GM23338 (cell line): ENCODE results near the gene TMEM9. TPM values are rescaled to one million over a fixed set of nuclear protein-coding genes. Genes with fewer than 3 reads are reported as not detected.

Experiments
- ATAC-seq: fragments of 200-7000 bp; cut with Tn5 transposase; 3 replicates; pipeline ENCODE4 v1.9.1; 2020
- DNase-seq: peaks from one replicate; pipeline ENCODE4 v3.0.0-alpha.2; 2015; ENCODE audit warnings: low spot score
- H2AFZ ChIP-seq: fragments of 200-600 bp; sonication (generic); 2 replicates; pipeline ENCODE4 v1.8.0; 2016; ENCODE audit warnings: antibody characterized with exemption, mild to moderate bottlenecking, moderate library complexity
- H3F3A ChIP-seq: fragments of 200-600 bp; sonication (generic); replicated peaks from 2 replicates; pipeline ENCODE4 v1.8.0; 2017; ENCODE audit warnings: antibody characterized with exemption, mixed run types, low read depth
- H3K27ac ChIP-seq: fragments of 200-600 bp; sonication (generic); 2 replicates; pipeline ENCODE4 v1.6.1; 2016; ENCODE audit warnings: low read depth
- H3K27me3 ChIP-seq: fragments of 200-600 bp; sonication (generic); 2 replicates; pipeline ENCODE4 v1.8.0; 2016; ENCODE audit warnings: mild to moderate bottlenecking, mixed run types, moderate library complexity; ENCODE audit not compliant: insufficient read depth
- H3K36me3 ChIP-seq: fragments of 200-600 bp; sonication (generic); 2 replicates; pipeline ENCODE4 v1.8.0; 2016; ENCODE audit warnings: mild to moderate bottlenecking; ENCODE audit not compliant: insufficient read depth
- H3K4me1 ChIP-seq: fragments of 200-600 bp; sonication (generic); 2 replicates; pipeline ENCODE4 v1.8.0; 2016; ENCODE audit warnings: mild to moderate bottlenecking, moderate library complexity; ENCODE audit not compliant: insufficient read depth
- H3K4me2 ChIP-seq: fragments of 200-600 bp; sonication (generic); 2 replicates; pipeline ENCODE4 v1.7.1; 2017; ENCODE audit warnings: mixed run types
- H3K4me3 ChIP-seq: fragments of 200-600 bp; sonication (generic); 2 replicates; pipeline ENCODE4 v1.6.1; 2016; ENCODE audit warnings: mixed run types
- H3K79me2 ChIP-seq: fragments of 200-600 bp; sonication (generic); replicated peaks from 2 replicates; pipeline ENCODE4 v1.8.0; 2017; ENCODE audit warnings: mild to moderate bottlenecking; ENCODE audit not compliant: insufficient read depth
- H3K9me2 ChIP-seq: fragments of 200-600 bp; sonication (generic); 2 replicates; pipeline ENCODE4 v1.8.0; 2017; ENCODE audit not compliant: insufficient read depth
- H4K20me1 ChIP-seq: fragments of 200-600 bp; sonication (generic); replicated peaks from 2 replicates; pipeline ENCODE4 v1.8.0; 2017; ENCODE audit warnings: mild to moderate bottlenecking; ENCODE audit not compliant: insufficient read depth
- H3K27ac Mint-ChIP-seq: 2 replicates; pipeline ENCODE4 v1.8.0; 2020; ENCODE audit warnings: inconsistent platforms, mild to moderate bottlenecking, moderate library complexity, mixed read lengths
- H3K27me3 Mint-ChIP-seq: 3 replicates; pipeline ENCODE4 v1.8.0; 2022; ENCODE audit warnings: low read depth, mild to moderate bottlenecking, moderate library complexity, mixed read lengths, inconsistent platforms; ENCODE audit not compliant: insufficient read depth, poor library complexity
- H3K36me3 Mint-ChIP-seq: 3 replicates; pipeline ENCODE4 v1.8.0; 2021; ENCODE audit warnings: low read depth, mild to moderate bottlenecking, inconsistent platforms, moderate library complexity, mixed read lengths
- H3K4me1 Mint-ChIP-seq: 3 replicates; pipeline ENCODE4 v1.8.0; 2020; ENCODE audit warnings: mild to moderate bottlenecking, inconsistent platforms, mixed read lengths
- H3K4me3 Mint-ChIP-seq: 3 replicates; pipeline ENCODE4 v1.8.0; 2021; ENCODE audit warnings: moderate library complexity, mild to moderate bottlenecking, inconsistent platforms, mixed read lengths
- H3K9me3 Mint-ChIP-seq: 3 replicates; pipeline ENCODE4 v1.8.0; 2020; ENCODE audit warnings: moderate library complexity, mild to moderate bottlenecking, inconsistent platforms, mixed read lengths
- EZH2 ChIP-seq: fragments of 200-600 bp; sonication (generic); IDR thresholded peaks from one replicate; pipeline ENCODE4 v1.8.0; 2017; ENCODE audit warnings: antibody characterized with exemption, mild to moderate bottlenecking, low read depth; ENCODE audit not compliant: unreplicated experiment
- EZH2phosphoT487 ChIP-seq: fragments of 200-600 bp; sonication (generic); IDR thresholded peaks from one replicate; pipeline ENCODE4 v1.8.1; 2018; ENCODE audit warnings: antibody characterized with exemption; ENCODE audit not compliant: unreplicated experiment
- JUNB ChIP-seq: IDR thresholded peaks from one replicate; pipeline ENCODE4 v1.6.1; 2016; ENCODE audit warnings: antibody characterized with exemption; ENCODE audit not compliant: unreplicated experiment
- POLR2AphosphoS5 ChIP-seq: IDR thresholded peaks from 2 replicates; pipeline ENCODE4 v1.6.1; 2016; ENCODE audit warnings: antibody characterized with exemption, low read depth
- STAT1 ChIP-seq: IDR thresholded peaks from one replicate; pipeline ENCODE4 v1.6.1; 2016; ENCODE audit warnings: antibody characterized with exemption; ENCODE audit not compliant: unreplicated experiment
- ZNF114 ChIP-seq: fragments of 250-450 bp; sonication (Bioruptor Pico); IDR thresholded peaks from 2 replicates; pipeline ENCODE4 v1.5.0; 2020; ENCODE audit warnings: mild to moderate bottlenecking, moderate library complexity
- polyA plus RNA-seq: library from polyadenylated mRNA; unstranded; fragments of >200 nt; fragmentation: Nextera tagmentation; extraction: Ambion mirVana; gene quantifications from 2 replicates; pipeline ENCODE4 v1.2.1, GENCODE V29; 2016
- total RNA-seq: library from RNA; depleted of rRNA; stranded (reverse); fragments of >200 nt; shearing (Covaris generic); gene quantifications from 2 replicates; pipeline ENCODE4 v1.2.3, GENCODE V29; 2014
- TF ChIP-seq, protein P1 (sequence below): fragments of 250-450 bp; sonication (Bioruptor Pico); IDR thresholded peaks from 2 replicates; pipeline ENCODE4 v1.5.0; 2020; ENCODE audit warnings: mild to moderate bottlenecking, moderate library complexity
- TF ChIP-seq, protein P2 (sequence below): IDR thresholded peaks from one replicate; pipeline ENCODE4 v1.6.1; 2018; ENCODE audit warnings: antibody characterized with exemption; ENCODE audit not compliant: unreplicated experiment
- TF ChIP-seq, protein P3 (sequence below): IDR thresholded peaks from 2 replicates; pipeline ENCODE4 v1.6.1; 2016; ENCODE audit warnings: antibody characterized with exemption
- TF ChIP-seq, protein P4 (sequence below), 2 experiments: fragments of 200-600 bp in 1 of 2; sonication (generic) in 1 of 2; conservative IDR thresholded peaks; 2 replicates each; pipeline versions ENCODE4 v1.5.1 to v1.6.1; 2016 to 2017; ENCODE audit warnings: antibody characterized with exemption in 2 of 2, low read depth in 2 of 2, mild to moderate bottlenecking in 2 of 2, moderate library complexity in 1 of 2

The TMEM9 gene
- total and polyA plus RNA-seq, 2 experiments from 2014 or later = 78.6 to 147 TPM

DNA sequence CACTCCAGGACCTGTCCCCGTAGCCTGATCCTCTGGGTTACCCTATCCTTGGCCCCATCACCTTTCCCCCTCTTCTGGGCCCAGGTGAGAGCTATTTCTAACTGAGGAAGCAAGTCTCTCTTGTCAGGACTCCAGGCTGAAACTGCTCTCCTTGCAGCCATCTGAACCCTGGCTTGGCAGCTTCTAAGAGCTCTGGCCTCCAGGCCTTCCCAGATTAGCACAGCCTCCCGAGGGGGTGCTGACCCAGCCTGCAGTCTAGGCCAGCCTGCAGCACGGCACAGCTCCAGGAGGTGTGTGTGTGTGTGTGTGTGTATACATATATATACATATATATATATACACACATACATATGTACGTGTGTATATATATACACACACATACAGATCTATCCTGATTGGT lies 59.4 kb downstream of the TMEM9 start:
- H3K27ac Mint-ChIP-seq = no peak overlapping the region
- no peak for ATAC-seq
- DNase-seq = no peak
- Histone ChIP-seq H3K9me2 (peaks cover 2% of the 10 kb centered on the region; the same call in 1 of the 2 replicates), H3F3A (no peaks in the 10 kb centered on the region), H3K4me3 (no peak overlapping the region), H3K79me2 (no peaks in the 10 kb centered on the region), H4K20me1 (no peaks in the 10 kb centered on the region), H3K4me2 (no peak overlapping the region), H3K27me3 (no peaks in the 10 kb centered on the region), H2AFZ (no peak overlapping the region), H3K36me3 (no peaks in the 10 kb centered on the region), H3K4me1 (no peaks in the 10 kb centered on the region), H3K27ac (no peak overlapping the region)
- H3K9me3 Mint-ChIP-seq = no peaks in the 10 kb centered on the region
- H3K4me3 Mint-ChIP-seq = no peak overlapping the region
- H3K27me3 Mint-ChIP-seq = peaks cover 7% of the 10 kb centered on the region
- H3K4me1 Mint-ChIP-seq = peaks cover 8% of the 10 kb centered on the region
- TF ChIP-seq EZH2phosphoT487 = no peak
- TF ChIP-seq EZH2 = no peak
- no peak for TF ChIP-seq POLR2AphosphoS5
- no peak for TF ChIP-seq STAT1
- TF ChIP-seq, protein P1, sequence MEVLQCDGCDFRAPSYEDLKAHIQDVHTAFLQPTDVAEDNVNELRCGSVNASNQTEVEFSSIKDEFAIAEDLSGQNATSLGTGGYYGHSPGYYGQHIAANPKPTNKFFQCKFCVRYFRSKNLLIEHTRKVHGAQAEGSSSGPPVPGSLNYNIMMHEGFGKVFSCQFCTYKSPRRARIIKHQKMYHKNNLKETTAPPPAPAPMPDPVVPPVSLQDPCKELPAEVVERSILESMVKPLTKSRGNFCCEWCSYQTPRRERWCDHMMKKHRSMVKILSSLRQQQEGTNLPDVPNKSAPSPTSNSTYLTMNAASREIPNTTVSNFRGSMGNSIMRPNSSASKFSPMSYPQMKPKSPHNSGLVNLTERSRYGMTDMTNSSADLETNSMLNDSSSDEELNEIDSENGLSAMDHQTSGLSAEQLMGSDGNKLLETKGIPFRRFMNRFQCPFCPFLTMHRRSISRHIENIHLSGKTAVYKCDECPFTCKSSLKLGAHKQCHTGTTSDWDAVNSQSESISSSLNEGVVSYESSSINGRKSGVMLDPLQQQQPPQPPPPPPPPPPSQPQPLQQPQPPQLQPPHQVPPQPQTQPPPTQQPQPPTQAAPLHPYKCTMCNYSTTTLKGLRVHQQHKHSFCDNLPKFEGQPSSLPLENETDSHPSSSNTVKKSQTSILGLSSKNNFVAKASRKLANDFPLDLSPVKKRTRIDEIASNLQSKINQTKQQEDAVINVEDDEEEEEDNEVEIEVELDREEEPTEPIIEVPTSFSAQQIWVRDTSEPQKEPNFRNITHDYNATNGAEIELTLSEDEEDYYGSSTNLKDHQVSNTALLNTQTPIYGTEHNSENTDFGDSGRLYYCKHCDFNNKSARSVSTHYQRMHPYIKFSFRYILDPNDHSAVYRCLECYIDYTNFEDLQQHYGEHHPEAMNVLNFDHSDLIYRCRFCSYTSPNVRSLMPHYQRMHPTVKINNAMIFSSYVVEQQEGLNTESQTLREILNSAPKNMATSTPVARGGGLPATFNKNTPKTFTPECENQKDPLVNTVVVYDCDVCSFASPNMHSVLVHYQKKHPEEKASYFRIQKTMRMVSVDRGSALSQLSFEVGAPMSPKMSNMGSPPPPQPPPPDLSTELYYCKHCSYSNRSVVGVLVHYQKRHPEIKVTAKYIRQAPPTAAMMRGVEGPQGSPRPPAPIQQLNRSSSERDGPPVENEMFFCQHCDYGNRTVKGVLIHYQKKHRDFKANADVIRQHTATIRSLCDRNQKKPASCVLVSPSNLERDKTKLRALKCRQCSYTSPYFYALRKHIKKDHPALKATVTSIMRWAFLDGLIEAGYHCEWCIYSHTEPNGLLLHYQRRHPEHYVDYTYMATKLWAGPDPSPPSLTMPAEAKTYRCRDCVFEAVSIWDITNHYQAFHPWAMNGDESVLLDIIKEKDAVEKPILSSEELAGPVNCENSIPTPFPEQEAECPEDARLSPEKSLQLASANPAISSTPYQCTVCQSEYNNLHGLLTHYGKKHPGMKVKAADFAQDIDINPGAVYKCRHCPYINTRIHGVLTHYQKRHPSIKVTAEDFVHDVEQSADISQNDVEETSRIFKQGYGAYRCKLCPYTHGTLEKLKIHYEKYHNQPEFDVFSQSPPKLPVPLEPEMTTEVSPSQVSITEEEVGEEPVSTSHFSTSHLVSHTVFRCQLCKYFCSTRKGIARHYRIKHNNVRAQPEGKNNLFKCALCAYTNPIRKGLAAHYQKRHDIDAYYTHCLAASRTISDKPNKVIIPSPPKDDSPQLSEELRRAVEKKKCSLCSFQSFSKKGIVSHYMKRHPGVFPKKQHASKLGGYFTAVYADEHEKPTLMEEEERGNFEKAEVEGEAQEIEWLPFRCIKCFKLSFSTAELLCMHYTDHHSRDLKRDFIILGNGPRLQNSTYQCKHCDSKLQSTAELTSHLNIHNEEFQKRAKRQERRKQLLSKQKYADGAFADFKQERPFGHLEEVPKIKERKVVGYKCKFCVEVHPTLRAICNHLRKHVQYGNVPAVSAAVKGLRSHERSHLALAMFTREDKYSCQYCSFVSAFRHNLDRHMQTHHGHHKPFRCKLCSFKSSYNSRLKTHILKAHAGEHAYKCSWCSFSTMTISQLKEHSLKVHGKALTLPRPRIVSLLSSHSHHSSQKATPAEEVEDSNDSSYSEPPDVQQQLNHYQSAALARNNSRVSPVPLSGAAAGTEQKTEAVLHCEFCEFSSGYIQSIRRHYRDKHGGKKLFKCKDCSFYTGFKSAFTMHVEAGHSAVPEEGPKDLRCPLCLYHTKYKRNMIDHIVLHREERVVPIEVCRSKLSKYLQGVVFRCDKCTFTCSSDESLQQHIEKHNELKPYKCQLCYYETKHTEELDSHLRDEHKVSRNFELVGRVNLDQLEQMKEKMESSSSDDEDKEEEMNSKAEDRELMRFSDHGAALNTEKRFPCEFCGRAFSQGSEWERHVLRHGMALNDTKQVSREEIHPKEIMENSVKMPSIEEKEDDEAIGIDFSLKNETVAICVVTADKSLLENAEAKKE = no peak
- TF ChIP-seq ZNF114 (CRISPR knock-in tag) = no peak
- TF ChIP-seq JUNB = no peak
- no peaks in the 10 kb centered on the region for H3K36me3 Mint-ChIP-seq

DNA sequence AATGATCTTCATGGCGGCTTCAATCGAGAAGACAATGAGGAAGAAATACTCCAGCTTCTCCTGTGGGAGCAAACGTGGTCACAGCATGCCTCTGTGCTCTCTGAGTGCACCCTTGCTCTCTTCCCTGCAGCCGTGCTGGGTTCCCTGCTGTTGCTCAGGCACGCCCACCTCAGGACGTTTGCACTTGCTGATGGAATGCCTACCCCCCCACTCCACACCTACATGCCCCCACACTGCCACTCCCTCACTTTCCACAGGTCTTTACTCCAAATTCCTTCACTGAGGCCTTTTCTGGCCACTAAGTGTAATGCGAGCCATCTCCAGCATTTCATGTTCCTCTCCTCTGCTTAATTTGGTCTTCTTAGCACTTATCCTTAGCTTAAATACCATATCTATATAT lies 60.3 kb downstream of the TMEM9 start:
- no peak overlapping the region for H3K4me3 ChIP-seq
- H3K4me2 ChIP-seq = no peak overlapping the region
- peaks cover 2% of the 10 kb centered on the region; the same call in 1 of the 2 replicates for H3K9me2 ChIP-seq
- Mint-ChIP-seq H3K36me3 (no peaks in the 10 kb centered on the region), H3K27ac (no peak overlapping the region), H3K4me1 (peaks cover 10% of the 10 kb centered on the region), H3K4me3 (no peak overlapping the region), H3K9me3 (no peaks in the 10 kb centered on the region), H3K27me3 (peaks cover 2% of the 10 kb centered on the region)
- H3K27me3 ChIP-seq = no peaks in the 10 kb centered on the region
- TF ChIP-seq, protein P2, sequence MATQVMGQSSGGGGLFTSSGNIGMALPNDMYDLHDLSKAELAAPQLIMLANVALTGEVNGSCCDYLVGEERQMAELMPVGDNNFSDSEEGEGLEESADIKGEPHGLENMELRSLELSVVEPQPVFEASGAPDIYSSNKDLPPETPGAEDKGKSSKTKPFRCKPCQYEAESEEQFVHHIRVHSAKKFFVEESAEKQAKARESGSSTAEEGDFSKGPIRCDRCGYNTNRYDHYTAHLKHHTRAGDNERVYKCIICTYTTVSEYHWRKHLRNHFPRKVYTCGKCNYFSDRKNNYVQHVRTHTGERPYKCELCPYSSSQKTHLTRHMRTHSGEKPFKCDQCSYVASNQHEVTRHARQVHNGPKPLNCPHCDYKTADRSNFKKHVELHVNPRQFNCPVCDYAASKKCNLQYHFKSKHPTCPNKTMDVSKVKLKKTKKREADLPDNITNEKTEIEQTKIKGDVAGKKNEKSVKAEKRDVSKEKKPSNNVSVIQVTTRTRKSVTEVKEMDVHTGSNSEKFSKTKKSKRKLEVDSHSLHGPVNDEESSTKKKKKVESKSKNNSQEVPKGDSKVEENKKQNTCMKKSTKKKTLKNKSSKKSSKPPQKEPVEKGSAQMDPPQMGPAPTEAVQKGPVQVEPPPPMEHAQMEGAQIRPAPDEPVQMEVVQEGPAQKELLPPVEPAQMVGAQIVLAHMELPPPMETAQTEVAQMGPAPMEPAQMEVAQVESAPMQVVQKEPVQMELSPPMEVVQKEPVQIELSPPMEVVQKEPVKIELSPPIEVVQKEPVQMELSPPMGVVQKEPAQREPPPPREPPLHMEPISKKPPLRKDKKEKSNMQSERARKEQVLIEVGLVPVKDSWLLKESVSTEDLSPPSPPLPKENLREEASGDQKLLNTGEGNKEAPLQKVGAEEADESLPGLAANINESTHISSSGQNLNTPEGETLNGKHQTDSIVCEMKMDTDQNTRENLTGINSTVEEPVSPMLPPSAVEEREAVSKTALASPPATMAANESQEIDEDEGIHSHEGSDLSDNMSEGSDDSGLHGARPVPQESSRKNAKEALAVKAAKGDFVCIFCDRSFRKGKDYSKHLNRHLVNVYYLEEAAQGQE = no peak
- TF ChIP-seq, protein P3, sequence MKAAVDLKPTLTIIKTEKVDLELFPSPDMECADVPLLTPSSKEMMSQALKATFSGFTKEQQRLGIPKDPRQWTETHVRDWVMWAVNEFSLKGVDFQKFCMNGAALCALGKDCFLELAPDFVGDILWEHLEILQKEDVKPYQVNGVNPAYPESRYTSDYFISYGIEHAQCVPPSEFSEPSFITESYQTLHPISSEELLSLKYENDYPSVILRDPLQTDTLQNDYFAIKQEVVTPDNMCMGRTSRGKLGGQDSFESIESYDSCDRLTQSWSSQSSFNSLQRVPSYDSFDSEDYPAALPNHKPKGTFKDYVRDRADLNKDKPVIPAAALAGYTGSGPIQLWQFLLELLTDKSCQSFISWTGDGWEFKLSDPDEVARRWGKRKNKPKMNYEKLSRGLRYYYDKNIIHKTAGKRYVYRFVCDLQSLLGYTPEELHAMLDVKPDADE = no peak
- TF ChIP-seq, protein P4, sequence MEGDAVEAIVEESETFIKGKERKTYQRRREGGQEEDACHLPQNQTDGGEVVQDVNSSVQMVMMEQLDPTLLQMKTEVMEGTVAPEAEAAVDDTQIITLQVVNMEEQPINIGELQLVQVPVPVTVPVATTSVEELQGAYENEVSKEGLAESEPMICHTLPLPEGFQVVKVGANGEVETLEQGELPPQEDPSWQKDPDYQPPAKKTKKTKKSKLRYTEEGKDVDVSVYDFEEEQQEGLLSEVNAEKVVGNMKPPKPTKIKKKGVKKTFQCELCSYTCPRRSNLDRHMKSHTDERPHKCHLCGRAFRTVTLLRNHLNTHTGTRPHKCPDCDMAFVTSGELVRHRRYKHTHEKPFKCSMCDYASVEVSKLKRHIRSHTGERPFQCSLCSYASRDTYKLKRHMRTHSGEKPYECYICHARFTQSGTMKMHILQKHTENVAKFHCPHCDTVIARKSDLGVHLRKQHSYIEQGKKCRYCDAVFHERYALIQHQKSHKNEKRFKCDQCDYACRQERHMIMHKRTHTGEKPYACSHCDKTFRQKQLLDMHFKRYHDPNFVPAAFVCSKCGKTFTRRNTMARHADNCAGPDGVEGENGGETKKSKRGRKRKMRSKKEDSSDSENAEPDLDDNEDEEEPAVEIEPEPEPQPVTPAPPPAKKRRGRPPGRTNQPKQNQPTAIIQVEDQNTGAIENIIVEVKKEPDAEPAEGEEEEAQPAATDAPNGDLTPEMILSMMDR (conservative IDR thresholded peaks at IDR 0.05; ENCODE audit: low read depth in 2 of 2) = no peak
- H3F3A ChIP-seq = no peaks in the 10 kb centered on the region
- no peaks in the 10 kb centered on the region for H4K20me1 ChIP-seq
- no peaks in the 10 kb centered on the region for H3K36me3 ChIP-seq
- ATAC-seq (no peak), DNase-seq (no peak)
- no peak overlapping the region for H3K27ac ChIP-seq
- H2AFZ ChIP-seq = no peak overlapping the region
- H3K4me1 ChIP-seq = no peaks in the 10 kb centered on the region
- H3K79me2 ChIP-seq = no peaks in the 10 kb centered on the region
